Skeletal muscle satellite cell (primary cell): ENCODE measurements around the gene CAPN5.

Experiments used
- H3K27me3 ChIP-seq: 2 replicates; pipeline ENCODE4 v1.7.0; 2013; ENCODE audit warnings: low read length; ENCODE audit not compliant: control insufficient read depth, insufficient read depth
- H3K36me3 ChIP-seq: 2 replicates; pipeline ENCODE4 v1.7.0; 2013; ENCODE audit warnings: mild to moderate bottlenecking, control low read depth, low read length; ENCODE audit not compliant: insufficient read depth
- H3K4me1 ChIP-seq: 2 replicates; pipeline ENCODE4 v1.7.0; 2013; ENCODE audit warnings: low read length; ENCODE audit not compliant: control insufficient read depth, insufficient read depth
- H3K4me2 ChIP-seq: 2 replicates; pipeline ENCODE4 v1.7.0; 2013; ENCODE audit warnings: mild to moderate bottlenecking, low read length
- H3K4me3 ChIP-seq: 2 replicates; pipeline ENCODE4 v1.7.0; 2013; ENCODE audit warnings: low read length
- H3K9ac ChIP-seq: 2 replicates; pipeline ENCODE4 v1.7.0; 2013; ENCODE audit warnings: mild to moderate bottlenecking, low read depth, low read length, moderate library complexity
- H3K9me3 ChIP-seq: replicated peaks from 2 replicates; pipeline ENCODE4 v1.7.0; 2013; ENCODE audit warnings: mild to moderate bottlenecking, control low read depth, low read length

CAPN5 gene

DNA sequence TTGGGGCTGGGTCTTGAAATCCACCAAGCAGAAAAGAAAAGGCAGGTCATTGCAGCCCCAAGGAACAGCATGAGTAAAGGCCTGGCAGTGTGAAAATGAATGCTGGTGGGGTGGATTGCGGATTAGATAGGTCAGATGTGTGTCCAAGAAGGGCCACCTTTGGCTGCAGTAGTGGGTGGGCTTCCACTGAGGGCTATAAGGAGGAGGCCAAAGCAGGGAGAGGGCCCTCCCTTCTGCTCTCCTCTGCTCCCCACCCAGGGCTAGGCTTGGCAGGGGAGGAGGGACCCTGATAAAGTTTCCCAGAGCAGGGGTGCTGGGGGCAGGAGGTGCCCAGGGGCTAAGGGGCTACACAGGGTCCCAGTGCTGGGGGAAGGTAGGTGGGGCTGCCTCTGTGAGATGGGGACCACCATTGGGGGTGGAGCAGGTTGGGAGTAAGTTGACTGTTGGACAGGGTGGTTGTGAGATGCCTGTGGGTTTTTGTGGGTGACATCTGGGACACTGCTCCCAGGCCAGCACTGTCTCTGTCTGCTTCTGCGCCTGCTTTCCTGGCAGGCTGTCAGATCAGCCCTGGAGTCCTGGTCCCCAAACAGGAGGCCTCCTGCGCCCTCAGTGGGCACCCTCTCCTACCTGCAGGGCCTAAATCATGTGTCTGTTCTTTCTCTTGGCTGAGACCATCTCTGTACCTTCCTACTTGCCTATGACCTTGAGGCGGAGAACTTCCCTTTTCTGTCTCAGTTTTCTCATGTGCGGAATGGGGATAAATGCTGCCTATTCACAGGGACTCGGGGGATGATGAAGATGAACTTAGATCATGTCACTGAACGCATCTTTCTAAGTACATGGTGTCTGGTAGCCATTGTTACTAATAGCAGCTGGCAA, 1.9 kb downstream of the CAPN5 start:
- H3K4me3 ChIP-seq, result peak overlapping the region; percentile 76
- H3K9ac ChIP-seq, result peak overlapping the region; percentile 90
- no peaks in the 10 kb centered on the region for H3K36me3 ChIP-seq
- H3K4me1 ChIP-seq, result peaks cover 69% of the 10 kb centered on the region
- H3K4me2 ChIP-seq, result peak overlapping the region; percentile 90
- H3K9me3 ChIP-seq, result no peaks in the 10 kb centered on the region
- H3K27me3 ChIP-seq, result no peaks in the 10 kb centered on the region

- H3K36me3 ChIP-seq, result no peaks in the 10 kb centered on the region
- no peak overlapping the region for H3K4me3 ChIP-seq
- peak overlapping the region; percentile 90 for H3K4me2 ChIP-seq
- H3K4me1 ChIP-seq, result peaks cover 77% of the 10 kb centered on the region
- no peaks in the 10 kb centered on the region for H3K9me3 ChIP-seq
- no peak overlapping the region for H3K9ac ChIP-seq
- no peaks in the 10 kb centered on the region for H3K27me3 ChIP-seq
These were observed 2.7 kb downstream of the CAPN5 start for GRCh38 chr11:77069336-77069968.

DNA sequence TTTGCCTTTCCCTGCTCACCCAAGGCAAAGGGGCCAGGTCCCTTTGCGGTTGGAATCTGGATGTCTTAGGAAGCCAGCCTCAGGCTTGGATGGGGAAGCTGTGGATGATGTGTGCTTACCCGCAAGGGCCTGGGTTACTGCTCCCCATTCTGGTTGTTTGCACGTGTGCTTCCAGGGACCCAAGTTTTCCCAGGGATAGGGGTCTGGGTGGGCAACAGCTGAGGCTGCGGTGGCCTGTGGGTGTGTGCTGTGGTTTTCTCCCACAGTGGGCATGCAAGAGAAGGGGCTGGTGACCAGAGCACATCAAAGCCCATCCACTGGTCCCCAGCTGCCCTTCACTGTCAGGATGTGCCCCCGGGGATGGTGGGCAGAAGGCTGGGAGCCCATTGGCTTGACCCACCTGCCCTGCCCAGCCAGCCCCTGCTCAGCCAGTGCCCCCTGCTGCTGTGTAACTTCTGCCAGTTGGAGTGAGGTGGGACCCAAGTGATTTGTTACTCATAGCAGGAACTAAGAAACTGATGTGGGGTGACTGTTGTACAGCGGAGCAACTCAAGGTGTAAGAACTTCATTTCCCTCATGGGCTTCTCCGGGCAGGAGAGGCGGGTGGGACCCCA, 3.3 kb downstream of the CAPN5 start:
- no peaks in the 10 kb centered on the region for H3K27me3 ChIP-seq
- H3K36me3 ChIP-seq, result no peaks in the 10 kb centered on the region
- no peaks in the 10 kb centered on the region for H3K9me3 ChIP-seq
- no peak overlapping the region for H3K9ac ChIP-seq
- H3K4me1 ChIP-seq, result peaks cover 83% of the 10 kb centered on the region
- peak overlapping the region; percentile 90 for H3K4me2 ChIP-seq
- H3K4me3 ChIP-seq, result no peak overlapping the region

GRCh38 chr11:77071077-77071476, 4.3 kb downstream of the CAPN5 start:
- peaks cover 80% of the 10 kb centered on the region for H3K4me1 ChIP-seq

GRCh38 chr11:77071671-77072605, 5.2 kb downstream of the CAPN5 start:
- no peaks in the 10 kb centered on the region for H3K27me3 ChIP-seq
- no peak overlapping the region for H3K4me3 ChIP-seq
- H3K9ac ChIP-seq, result peak overlapping the region; percentile 43
- H3K4me1 ChIP-seq, result peaks cover 77% of the 10 kb centered on the region
- peak overlapping the region; percentile 71 for H3K4me2 ChIP-seq
- H3K36me3 ChIP-seq, result no peaks in the 10 kb centered on the region
- H3K9me3 ChIP-seq, result no peaks in the 10 kb centered on the region

More at GRCh38 chr11:77071077-77071476, 4.3 kb downstream of the CAPN5 start:
- Histone ChIP-seq H3K4me2 (no peak overlapping the region), H3K4me3 (no peak overlapping the region), H3K9ac (no peak overlapping the region), H3K27me3 (no peaks in the 10 kb centered on the region), H3K36me3 (no peaks in the 10 kb centered on the region), H3K9me3 (no peaks in the 10 kb centered on the region)

DNA sequence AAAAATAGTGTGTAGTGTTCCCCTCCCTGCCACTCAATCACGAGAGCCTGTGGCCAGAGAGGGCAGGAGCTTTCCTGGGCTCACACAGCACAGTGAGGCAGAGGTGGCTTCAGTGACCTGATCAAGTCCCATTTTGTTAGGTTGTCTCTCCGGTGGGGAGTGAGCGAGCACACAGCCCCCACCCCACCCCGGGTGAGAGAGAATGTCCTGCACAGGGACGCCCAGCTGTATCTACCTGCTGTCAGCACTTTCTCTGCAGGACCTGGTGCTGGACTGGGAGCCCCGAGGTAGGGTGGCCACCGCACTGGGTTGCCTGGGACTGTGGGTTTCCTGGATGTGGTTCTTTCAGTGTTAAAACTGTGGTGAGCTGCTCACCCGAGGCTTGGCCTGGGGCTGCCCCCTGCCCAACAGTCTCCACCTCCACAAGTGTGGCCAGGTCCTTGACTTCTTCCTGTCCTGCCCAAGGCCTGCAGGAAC, 6.1 kb downstream of the CAPN5 start:
- H3K9me3 ChIP-seq, result no peaks in the 10 kb centered on the region
- H3K4me2 ChIP-seq, result peak overlapping the region; percentile 71
- H3K4me3 ChIP-seq, result peak overlapping the region; percentile 8
- peaks cover 71% of the 10 kb centered on the region for H3K4me1 ChIP-seq
- no peaks in the 10 kb centered on the region for H3K27me3 ChIP-seq
- H3K36me3 ChIP-seq, result no peaks in the 10 kb centered on the region
- H3K9ac ChIP-seq, result peak overlapping the region; percentile 43

DNA sequence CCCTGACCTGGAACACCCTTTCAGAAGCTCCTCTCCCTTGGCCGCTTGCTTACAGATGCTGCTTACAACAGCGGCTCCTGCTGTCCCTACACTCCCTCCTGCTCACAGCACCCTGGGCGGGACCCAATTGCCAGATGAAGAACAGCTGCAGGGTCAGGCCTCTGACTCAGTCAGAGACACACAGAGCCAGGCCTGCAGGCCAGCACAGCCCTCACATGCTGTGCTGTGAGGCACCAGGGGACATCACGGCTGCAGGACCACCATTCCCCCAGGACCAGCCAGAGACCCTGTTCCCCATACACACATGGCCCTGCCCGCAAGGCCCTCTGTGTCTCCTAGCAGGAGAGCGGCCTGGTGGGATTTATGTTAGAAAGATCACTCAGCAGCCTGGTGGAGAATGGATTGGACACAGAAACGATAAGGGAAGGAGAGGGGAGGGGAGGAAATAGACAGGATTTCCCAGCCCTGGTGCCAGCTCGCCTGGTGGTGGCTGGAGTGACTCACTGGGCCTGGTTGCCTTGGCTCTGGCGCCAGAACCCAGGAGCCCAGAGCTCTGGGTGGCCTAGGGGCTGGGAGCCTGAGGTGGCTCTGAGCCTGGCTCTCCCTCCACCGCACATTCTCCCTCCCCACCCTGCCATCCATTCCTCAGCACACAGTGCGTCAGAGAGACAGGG, 6.7 kb downstream of the CAPN5 start:
- Histone ChIP-seq H3K4me3 (peak overlapping the region; percentile 26), H3K27me3 (no peaks in the 10 kb centered on the region), H3K4me1 (peaks cover 65% of the 10 kb centered on the region), H3K9ac (peak overlapping the region; percentile 73), H3K36me3 (no peaks in the 10 kb centered on the region), H3K4me2 (peak overlapping the region; percentile 71), H3K9me3 (no peaks in the 10 kb centered on the region)

DNA sequence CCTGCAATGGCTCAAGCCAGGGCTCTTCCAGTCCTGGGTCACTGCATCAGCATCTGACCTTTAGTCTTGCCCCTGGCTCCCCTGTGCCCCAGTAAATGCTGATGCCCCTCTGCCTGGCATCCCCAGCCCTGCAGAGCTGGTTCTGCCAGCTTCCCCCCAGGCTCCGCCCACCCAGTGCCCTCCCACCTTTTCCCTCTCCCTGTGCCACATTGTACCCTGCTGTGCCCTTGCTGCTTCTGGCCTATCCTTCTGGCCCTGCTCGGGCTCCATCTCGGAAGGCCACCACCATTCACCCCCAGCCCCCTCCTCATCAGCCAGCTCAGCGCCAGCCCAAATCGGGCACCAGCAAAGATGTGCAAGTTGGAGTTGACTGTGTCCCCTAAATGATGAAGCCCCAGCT, 7.4 kb downstream of the CAPN5 start:
- peaks cover 59% of the 10 kb centered on the region for H3K4me1 ChIP-seq
- H3K4me2 ChIP-seq, result peak overlapping the region; percentile 71
- no peaks in the 10 kb centered on the region for H3K36me3 ChIP-seq
- no peaks in the 10 kb centered on the region for H3K9me3 ChIP-seq
- H3K27me3 ChIP-seq, result no peaks in the 10 kb centered on the region
- H3K4me3 ChIP-seq, result peak overlapping the region; percentile 26
- H3K9ac ChIP-seq, result peak overlapping the region; percentile 73

DNA sequence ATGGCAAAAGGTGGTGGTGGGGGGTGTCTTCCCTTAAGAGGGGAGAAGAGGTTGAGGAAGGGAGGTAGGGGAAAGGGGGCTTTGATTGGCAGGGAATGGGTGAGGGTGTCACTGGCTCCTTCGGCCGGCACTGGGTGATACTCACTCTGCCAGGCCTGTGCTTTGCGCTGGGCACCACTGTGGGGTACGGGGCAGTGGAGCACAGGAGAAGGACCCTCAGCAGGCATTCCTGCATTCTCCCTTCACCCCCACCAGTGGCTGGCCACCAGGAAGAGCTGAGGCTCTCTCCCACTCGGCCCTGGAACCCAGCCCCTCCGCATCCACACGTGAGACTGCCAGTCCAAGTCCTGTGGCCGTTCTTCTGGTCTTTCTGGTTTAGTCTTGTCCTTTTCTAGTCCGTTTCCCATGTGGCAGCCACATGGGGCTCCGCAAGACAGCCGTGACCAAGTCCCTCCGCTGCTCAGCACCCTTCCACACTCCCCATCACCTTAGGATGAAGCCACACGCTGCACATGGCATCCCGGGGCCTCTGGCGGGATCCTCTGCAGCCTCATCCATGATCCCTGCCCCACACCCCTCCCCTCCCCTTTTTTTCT, 8.0 kb downstream of the CAPN5 start:
- H3K9me3 ChIP-seq, result no peaks in the 10 kb centered on the region
- peaks cover 53% of the 10 kb centered on the region for H3K4me1 ChIP-seq
- H3K4me3 ChIP-seq, result peak overlapping the region; percentile 26
- H3K4me2 ChIP-seq, result peak overlapping the region; percentile 71
- no peaks in the 10 kb centered on the region for H3K36me3 ChIP-seq
- H3K9ac ChIP-seq, result peak overlapping the region; percentile 73
- no peaks in the 10 kb centered on the region for H3K27me3 ChIP-seq

GRCh38 chr11:77075425-77075905, 8.7 kb downstream of the CAPN5 start:
- Histone ChIP-seq H3K9ac (no peak overlapping the region), H3K4me2 (no peak overlapping the region), H3K4me1 (peaks cover 46% of the 10 kb centered on the region), H3K27me3 (no peaks in the 10 kb centered on the region), H3K36me3 (peaks cover 1% of the 10 kb centered on the region), H3K9me3 (no peaks in the 10 kb centered on the region), H3K4me3 (no peak overlapping the region)
